ENCODE measurements around the gene ZDHHC6.
"Not testable (repeated sequence)": the region's sequence is repeated elsewhere in the genome, so short reads cannot be mapped to it uniquely, and the experiment has no call there.

Gene ZDHHC6

DNA sequence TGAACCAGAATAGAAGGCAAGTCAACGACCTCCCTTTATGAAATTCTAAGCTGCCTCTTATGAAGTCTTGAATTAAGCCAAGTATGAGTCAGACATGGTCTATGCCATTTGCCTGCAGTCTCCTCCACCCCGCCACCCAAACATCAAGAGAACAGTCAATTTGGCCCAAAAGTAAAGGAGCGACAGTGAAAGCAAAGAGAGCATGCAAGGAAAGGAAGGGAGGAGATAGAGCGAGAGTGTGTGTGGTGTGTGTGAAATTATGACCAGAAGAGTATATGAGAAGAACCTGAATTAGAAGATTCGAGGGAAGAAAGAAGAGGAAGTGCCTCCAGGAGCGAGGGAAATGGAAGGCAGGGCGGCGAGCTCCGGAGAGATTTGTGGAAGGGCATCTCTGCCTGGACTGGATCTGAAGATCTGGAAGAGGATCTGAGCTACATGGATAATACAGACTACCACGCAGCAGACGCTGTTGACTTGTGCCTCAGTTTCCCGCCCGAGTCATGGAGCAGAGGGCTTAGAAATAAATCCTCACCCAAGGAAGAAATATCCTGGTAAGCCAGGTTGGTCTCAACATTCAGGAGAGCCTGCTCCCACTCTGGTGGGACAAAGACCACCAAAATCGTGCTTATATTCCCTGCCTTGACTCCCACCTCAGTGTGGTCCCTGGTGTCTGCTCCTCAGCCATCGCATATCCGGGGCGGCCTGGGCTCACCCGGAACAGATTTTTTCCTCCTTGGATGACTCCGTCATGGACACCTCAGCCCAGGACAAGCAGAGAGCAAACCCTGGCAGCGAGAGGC lies 459 bp downstream of the ZDHHC6 start:
- peak in 4 of 56 donors; percentile 6 to 34 (median 24) for DNase-seq

- no peak for DNase-seq
These were observed 4.7 kb downstream of the ZDHHC6 start for GRCh38 chr10:112442063-112442462.

DNA sequence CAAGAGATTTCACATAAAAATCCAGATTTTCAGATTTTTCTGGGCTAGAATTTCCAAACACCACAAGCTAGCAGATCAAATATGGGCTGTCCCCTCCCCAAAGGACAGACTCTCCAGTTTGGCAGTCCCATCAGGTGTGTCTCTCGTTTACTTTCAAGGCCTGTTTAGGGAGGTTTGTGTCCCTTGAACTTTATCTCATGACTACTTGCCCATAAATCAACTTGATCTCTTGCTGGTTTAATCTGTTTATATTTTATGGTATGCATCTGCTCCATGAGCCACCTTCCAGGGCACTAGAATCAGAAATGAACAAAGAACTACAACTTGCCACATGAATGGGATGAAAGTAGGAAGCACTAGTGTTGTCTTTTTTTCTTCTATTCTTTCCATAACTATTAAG lies 5.2 kb downstream of the ZDHHC6 start:
- no peak for DNase-seq

DNA sequence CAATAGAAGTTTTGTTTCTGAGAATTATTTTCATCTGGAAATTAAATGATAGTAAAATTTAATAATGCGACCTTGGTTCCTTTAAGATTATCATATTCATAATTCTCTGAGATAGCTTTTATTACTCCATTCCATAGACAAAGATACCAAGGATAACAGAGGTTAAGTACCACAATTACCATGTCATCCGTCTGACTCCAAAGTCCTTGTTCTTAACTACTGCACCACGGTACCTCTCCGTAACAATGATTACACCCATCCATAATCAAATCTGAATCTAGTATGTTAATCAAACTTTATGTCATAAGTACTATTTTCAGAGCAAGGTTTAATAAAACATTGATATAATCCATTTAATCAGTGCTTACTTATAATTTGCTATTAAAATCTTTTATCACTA lies 8.4 kb downstream of the ZDHHC6 start:
- no peak for DNase-seq

GRCh38 chr10:112434988-112435619 lies 11.6 kb downstream of the ZDHHC6 start:
- no peak for DNase-seq

- DNase-seq, result no peak
These were observed 13.6 kb downstream of the ZDHHC6 start for GRCh38 chr10:112433136-112433535.

DNA sequence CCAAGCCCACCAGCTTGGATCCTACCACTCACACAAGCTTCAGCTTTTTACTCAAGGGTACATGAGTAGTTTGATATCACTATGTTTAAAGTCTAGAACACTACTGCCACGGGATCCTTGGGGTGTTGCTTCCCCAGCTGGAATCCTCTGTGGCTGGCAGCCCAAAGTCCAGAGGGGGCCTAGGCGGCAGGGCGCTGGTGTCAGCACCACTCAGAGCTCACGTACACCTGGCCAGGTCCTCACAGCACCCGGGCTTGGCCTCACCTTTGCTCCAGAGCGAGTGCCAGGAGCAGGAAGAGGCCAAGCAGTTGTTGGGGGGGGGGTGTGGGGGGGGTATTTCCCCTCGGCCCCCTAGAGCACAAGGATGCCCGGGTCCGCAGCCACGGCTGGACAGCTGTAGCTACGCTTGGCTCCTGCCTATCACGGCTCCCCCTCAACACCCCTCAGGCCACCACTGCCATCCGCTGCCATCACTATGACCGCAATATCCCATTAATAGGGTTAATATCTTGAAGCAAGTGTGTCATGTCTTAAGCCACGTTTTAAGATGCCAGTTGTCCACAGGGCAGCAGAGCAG lies 17.0 kb downstream of the ZDHHC6 start:
- DNase-seq, result no peak

DNA sequence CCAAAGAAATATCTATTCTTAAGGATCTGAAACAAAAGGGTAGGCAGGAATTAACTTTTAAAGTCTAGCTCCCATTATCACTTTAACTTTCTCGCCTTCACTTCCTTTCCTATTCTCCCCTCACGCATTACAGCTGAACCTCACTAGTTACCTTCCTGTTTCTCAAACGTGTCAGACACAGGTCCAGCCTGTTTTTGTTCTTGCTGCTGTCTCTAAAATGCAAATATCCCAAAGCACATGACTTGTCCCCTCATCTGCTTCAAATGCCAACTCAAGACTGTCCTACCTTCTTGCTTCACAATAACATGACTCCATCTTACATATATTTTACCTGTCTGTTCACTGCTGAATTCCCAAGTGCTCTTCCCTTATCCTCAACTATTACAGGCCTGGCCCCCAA lies 17.6 kb downstream of the ZDHHC6 start:
- DNase-seq, result no peak

DNA sequence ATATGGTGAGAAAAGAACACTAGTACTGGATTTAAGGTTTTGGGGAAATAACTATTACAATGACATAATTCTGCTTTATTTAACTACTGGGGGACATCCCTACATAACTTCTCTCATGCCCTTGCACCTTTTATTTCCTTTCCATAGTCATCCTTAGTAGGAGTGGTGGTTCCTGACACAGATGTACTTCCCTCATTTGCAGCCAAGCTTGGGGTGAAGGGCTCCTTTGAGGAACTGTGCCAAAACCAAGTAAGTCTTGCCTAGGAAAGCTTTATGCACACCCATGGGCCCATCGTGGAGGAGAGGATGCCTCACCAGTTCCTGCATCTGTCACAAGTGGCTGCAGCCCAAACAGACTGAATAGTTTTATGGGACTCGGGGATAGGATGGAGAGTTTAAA lies 20.6 kb downstream of the ZDHHC6 start:
- DNase-seq, result no peak

- DNase-seq, result no peak
These were observed 22.1 kb downstream of the ZDHHC6 start for GRCh38 chr10:112424651-112425050.

DNA sequence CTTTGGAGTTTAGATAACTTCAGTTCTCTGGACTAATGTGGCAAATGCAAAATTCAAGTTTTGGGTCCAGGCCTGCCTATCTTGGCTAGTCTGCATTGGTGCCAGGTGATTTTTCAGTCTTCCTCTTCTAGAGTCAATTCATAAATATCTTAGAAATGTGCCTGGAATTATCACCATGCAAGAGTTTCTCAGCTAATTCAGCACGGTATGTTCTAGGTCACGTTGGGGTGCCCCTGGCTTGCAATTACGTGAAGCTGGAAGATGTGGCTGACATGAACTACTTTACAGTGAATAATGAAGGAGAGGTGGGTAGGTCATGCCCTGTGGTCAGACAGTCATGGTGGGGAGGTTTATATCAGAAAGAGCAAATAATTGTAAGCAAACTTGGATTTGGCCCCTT lies 25.0 kb downstream of the ZDHHC6 start:
- no peak for DNase-seq

- no peak for DNase-seq
These were observed 34.0 kb downstream of the ZDHHC6 start for GRCh38 chr10:112412696-112413095.

- DNase-seq, result no peak
These were observed 37.0 kb downstream of the ZDHHC6 start for GRCh38 chr10:112409755-112410154.

GRCh38 chr10:112409299-112409698 lies 37.4 kb downstream of the ZDHHC6 start:
- DNase-seq, result no peak

DNA sequence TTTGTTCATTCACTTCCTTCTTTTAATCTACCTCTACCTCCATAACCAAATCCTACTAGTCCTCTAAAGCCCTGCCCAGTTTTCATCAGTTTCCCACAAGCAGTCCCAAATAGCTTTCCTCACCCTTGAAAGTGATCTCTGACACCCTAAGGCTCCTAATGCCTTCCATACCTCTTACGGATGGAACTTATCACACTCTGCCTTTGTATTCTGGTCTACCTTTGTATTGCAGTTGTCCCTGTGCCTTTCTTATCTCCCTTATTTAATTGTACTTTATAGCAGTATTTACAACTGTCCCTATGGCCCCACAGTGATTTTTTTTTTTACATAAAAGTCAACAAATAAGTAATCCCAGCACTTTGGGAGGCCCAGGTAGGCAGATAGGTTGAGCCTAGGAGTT lies 39.0 kb downstream of the ZDHHC6 start:
- no peak for DNase-seq

- not testable (repeated sequence) for DNase-seq
These were observed 39.9 kb downstream of the ZDHHC6 start for GRCh38 chr10:112406806-112407205.

DNA sequence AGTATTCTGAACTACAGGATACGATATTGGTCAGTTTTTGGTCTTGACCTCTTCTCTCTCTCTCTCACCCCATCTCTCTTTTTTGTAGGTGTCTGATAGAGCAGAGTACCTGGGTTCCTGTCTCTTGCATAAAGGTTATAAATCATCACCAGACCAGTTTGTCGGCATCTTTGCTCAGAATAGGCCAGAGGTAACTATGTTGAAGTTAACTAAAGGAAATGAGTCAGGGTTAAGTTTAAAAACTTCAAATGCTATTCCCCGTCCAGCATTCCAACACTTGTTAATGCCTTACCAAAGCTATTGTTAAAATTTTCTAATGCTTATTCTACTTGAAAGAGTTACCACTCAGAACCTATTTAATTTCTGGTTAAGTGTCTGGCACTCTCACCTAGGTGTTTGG lies 42.1 kb downstream of the ZDHHC6 start:
- DNase-seq, result no peak

DNA sequence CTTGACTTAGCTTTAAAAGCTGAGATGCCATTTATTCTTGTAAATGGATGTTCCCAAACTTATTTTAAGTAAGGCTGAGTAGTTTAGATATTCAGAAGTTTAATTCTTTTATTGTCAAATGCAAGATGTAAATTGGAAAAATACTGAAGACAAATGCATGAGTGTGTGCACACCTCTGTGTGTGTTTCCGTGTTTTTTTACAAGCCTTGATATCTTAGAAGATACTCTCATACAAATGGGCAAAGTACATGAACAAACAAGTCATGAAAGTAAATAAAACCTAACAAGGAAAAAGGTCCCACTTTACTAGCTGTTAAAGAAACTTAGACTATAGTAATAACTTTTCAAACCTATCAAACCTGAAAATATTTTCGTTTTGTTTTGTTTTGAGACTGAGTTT lies 43.8 kb downstream of the ZDHHC6 start:
- DNase-seq, result no peak

- DNase-seq, result no peak
These were observed 49.1 kb downstream of the ZDHHC6 start for GRCh38 chr10:112397592-112397991.

DNA sequence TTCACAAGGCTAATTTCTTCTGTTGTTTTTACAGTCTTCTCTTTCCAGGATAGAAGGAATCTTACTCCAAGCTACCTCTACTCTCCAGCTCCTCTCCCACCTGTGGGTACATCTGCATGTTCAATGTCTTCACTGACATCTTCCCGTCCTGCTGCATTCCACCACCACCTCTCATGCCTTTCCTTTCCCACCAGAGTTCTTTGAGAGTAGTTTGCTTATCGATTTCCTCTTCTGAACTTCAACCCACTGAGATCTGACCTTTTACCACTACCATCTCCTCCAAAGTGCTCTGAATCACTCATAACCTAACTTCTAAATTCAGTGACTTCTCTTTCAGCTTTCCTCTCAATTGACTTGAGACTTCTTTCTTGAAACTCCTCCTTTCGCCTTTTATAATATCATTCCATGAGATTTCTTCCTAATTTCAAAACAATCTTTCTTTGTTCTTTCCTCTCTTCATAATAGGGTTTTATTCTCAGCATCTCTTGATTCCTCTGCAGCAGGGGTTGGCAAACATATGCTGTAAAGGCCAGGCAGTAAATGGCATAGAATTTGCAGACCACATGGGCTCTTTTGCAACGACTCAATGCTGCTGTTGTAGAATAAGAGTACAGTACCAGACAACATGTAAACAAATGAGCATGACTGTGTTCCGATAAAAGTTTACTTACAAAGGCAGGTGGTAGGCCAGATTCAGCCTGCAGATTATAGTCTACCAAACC lies 50.7 kb downstream of the ZDHHC6 start:
- DNase-seq, result no peak

DNA sequence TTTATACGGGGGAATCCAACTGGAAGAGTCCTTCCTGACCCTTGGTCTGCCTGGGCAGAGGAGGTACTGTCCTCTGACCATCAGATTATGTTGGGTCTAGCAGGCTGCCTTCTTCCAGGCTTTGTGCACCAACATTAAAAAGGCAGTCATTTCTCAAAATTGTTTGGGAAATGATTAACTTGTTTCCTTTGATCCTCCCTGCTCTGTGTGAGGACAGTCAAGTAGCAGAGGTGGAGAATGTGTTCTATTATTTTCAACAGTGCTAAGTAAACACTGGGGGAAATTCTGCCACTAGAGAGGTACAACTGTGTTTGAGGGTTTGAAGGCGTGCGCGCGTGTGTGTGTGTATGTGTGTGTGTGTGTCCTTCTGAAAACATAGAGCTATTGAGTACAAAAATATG lies 52.2 kb downstream of the ZDHHC6 start:
- no peak for DNase-seq

DNA sequence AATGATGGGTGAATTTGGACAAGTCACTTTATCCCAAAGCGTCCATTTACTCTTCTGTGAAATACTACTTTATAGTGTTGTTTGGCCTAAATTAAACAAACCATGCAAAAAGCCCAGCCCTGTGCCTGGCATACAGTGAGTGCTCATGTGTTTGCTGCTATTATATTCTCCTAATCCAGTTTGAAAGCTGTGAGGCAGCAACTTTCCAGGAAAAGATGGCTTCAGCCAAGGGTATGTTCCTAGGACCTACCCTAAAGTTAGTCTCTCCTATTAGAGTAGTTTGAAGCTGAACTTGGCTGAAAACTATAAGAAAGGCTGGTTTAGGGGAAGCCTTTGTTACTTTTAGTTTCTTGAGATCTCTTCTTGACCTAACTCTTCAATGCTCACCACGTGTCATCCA lies 52.9 kb downstream of the ZDHHC6 start:
- DNase-seq, result no peak

Measured in nucleus accumbens (tissue), 56 donors.